MM.1S (cell line): ENCODE measurements around the gene WDR90.

Experiments
- CTCF ChIP-seq: fragments of 300-600 bp; sonication (generic); IDR thresholded peaks from 2 replicates; pipeline ENCODE4 v1.5.1; 2016; ENCODE audit warnings: antibody characterized with exemption, low read length, mixed read lengths
- EZH2phosphoT487 ChIP-seq: fragments of 300-600 bp; sonication (generic); IDR thresholded peaks from 2 replicates; pipeline ENCODE4 v1.6.1; 2018; ENCODE audit warnings: antibody characterized with exemption, low read length

GRCh38 chr16:694187-694862, 45.2 kb downstream of the WDR90 start:
- TF ChIP-seq CTCF (no peak), EZH2phosphoT487 (no peak)
